ENCODE measurements around the gene RASSF3.
A peak's percentile ranks its signal among the peaks of the same experiment; 100 is the strongest.

Gene RASSF3

DNA sequence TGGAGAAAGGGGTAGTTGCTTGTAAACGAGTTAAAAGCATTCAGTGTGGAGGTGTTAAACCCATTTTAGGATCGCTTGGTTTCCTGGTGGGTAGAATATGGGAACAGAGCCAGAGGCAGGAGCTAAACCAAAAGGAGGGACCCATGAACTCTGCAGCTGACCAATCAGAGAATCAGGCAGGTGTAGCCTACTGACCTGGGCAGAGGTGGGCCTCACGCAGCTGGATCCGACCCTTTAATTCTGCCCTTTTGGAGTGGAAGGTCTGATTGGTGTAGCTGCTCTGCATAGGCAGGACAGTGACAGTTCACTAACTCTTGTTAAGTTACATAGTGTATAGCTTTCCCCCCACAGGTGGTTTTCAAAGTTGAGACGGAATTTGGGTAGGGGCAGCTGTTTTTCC is 85.3 kb downstream of the RASSF3 start:
- no peak for DNase-seq

DNA sequence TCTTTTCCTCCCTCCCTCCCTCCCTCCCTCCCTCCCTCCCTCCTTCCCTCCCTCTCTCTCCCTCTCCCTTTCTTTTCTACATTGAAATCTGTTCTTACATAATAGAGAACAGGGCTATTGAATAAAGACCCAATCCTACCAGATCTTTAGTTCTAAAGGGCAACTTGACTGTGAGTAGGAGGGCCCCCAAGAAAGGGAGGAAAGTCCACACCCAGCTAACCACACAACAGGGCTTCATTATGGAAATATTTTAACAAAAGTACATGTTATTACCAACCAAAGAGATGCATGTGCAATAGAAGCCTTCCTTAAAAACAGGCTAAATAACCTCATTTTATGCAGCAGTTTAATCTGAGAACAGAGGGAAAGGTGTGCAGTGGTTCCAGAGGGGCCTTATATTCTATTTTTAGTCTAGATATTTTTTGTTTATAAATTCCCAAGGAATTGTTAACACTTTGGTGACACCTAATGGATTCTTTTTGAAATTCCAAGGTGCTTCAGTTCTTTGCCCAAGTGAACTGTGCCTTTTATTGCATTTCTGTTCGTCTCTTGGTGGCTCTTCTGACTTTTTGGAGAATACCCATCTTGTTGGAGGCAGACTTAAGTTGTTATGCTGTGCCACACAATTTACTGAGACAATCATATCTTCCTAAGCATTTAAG is 85.9 kb downstream of the RASSF3 start:
- DNase-seq, result no peak

DNA sequence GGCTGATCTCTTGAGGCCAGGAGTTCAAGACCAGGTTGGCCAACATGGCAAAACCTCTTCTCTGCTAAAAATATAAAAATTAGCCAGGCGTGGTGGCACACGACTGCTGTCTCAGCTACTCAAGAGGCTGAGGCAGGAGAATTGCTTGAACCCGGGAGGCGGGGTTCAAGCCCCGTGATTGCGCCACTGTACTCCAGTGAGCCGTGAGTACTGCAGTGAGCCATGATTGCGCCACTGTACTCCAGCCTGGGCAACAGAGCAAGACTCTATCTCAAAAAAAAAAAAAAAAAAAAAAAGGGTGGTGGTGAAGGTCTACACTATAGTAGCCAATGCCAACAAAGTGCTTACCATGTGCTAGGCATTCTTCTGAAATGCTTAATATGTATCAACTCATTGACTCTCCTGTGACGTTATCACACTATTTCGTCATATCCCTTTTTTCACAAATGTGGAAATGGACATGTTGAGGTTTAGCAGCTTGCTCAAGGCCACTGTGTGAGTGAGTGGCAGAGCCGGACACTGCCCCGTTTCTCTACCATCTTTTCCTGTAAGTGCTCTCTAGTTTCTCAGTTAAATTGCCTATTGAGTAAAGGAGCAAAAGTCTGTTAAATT is 89.3 kb downstream of the RASSF3 start:
- no peak for DNase-seq

DNA sequence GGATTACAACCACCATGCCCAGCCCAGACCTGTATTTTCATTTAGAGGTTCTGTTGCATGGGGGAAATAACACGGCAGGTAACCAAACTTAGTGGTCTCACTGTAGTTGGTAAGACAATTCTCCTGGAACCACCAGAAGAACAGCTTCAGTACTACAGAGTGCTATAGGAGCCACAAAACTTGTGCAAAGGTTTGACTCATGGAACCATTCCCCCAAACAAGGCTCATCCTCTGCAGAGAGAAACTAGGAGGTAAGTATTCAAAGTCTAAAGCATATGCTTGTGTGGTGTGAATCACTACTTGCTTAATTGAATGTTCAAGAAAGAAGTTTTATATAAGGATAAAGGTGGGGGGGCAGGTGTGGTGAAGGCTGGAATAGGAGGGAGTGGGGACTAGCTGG is 90.2 kb downstream of the RASSF3 start:
- DNase-seq, result no peak

DNA sequence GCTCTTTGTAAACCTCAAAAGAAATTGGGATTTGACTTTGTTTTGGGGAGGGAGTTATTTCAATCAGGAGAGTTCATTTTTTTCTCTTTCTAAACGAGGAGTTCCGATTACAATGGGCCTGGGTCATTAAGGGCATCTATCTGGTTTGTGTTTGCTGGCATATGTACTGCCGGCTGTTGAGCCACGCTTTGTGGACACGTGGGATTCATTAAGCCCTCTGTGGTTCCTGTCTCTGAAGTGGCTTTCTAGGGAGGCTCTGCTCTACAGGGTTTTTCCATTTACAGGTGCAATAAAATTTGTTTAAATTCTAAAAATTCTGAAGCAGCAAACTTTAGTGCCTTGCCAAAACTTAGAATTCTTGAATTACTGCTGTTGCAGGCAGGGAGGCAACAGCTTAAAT is 91.0 kb downstream of the RASSF3 start:
- no peak for DNase-seq

DNA sequence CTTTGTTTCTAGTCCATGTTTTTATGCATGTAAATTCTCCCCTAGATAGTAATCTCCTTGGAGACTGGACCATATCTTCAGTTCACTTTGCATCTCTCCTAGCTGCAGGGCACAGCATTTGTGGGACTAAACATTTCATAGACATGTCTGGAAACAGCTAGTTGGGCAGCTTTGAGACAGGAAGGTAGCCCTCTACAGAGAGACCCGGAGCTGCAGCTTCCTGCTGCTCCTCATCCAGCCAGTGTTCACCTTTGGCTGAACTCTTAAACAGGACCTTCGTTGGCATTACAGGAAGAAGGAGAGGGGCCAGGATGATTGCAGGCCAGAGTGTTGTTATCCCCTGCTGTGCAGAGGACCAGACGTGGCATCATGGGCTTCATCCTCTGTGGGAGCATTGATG is 96.0 kb downstream of the RASSF3 start:
- no peak for DNase-seq

DNA sequence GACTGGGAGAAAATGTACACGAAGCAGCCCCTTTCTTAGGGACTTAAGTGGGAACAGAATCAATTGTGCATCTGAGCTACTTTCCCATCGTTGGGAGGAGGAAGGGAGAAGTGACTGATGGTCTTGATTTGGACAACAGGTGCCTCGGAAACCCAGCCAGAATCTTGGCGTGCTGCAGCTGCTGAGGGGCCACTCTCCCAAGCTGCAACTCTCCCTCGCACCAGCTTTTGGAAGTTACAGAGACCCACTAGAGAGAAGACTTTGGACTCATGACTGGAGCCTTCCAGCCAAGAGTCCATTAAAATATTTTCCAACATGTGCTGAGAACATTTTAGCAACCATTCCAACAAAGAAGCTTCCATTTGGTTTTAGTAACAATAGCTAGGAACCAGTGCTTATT is 96.6 kb downstream of the RASSF3 start:
- no peak for DNase-seq

DNA sequence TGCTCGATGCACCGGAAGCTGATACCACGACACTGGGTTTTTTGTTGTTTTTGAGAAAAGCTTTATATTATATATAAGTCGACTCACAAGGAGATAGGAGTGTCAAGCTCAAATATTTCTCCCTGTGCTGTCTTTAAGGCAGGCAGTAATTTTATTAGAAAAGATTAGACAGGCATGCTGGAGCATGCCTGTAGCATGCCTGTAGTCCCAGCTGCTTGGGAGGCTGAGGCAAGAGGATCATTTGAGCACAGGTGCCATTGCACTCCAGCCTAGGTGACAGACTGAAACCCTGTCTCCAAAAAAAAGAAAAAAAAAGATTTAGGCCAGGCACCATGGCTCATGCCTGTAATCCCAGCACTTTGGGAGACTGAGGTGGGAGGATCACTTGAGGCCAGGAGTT is 97.1 kb downstream of the RASSF3 start:
- no peak for DNase-seq

DNA sequence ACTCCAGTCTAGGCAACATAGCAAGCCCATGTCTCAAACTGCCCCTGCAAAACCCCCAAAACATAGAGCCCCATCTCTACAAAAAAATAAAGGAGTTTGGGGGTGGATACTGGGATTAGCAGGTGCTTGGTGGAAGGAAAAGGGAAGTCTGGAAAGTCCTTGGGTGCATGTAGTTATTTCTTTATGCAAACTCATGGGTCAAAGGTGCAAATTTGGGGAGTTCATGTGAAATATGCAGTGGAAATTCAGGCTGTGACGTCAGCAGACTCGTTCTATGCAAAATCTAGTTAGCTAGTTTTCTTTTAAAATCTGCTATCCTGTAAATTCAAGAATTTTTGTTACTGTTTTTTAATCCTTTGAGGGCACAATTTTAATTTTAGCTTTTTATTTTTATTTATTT is 97.6 kb downstream of the RASSF3 start:
- DNase-seq, result no peak

DNA sequence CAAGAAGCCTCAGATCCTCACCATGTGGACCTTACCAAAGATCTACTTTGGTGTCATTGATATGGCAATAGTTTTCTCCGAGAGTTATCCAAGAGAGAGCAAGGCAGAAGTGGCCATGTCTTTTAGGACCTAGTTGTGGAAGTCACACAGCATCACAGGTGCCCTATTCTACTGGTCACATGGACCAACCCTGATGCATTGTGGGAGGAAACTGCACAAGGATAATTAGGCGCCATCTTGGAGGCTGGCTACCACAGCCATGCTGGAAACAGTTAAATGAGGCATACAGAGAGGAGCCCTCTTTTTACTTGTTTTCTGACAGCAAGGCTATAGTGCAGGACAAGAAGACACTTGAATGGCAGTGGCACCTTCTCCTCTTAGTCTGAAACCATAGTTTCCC is 99.1 kb downstream of the RASSF3 start:
- DNase-seq, result no peak

DNA sequence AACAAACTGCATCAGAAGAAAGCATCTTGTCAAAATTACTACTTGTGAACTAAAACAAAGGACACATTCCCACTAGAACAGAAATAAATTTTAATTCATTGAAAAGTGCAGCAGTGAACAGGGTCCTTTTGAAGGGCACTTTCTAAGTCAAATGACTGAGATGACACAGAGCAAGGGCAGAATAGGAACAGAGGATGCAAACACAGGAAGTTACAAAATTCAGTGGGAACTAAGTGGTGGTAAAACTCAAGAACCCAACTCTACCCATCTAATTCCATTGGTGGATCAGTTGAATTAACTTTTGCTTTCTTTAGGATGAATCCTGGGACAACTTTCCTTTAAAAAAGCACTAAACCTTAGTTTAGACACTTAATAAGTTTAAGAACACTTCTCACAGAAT is 103.1 kb downstream of the RASSF3 start:
- no peak for DNase-seq

DNA sequence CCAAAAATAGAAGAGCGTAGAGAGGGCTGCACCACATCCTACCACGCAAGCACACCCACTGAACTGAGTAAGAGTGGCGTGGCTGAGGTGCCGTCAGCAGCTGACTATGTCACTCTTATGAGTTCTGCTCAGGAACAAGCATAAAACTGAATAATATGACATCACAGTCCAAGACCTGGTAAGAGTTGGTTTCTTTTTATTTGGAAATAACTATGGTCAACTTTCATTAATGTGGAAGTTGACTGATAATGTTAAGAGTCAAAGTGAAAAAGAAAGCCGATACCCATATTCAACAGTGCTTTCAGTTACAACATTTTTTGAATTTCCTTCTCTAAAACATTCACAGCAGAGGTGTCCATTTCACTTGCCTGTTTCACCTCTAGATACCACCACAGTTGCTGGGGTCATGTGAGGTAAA is 104.3 kb downstream of the RASSF3 start:
- no peak for DNase-seq

DNA sequence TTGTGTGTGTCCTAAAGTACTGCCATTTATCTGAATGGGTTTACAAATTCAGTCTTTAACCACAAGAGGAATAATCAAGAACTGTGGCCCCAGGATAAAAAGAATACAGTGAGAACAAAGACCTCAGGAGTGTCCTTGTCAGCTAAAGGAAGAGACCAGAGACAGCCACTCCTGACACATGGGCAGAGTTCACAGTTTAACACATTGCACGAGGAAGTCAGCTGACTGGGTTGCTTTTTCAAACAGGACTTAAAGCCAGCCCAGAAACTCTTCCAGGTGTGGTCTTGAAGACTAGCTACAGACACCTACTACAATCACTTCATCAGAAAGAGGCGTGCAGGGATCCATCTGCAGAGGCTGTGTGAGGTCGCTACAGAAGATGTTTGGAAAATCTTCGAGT is 106.1 kb downstream of the RASSF3 start:
- DNase-seq, result no peak

DNA sequence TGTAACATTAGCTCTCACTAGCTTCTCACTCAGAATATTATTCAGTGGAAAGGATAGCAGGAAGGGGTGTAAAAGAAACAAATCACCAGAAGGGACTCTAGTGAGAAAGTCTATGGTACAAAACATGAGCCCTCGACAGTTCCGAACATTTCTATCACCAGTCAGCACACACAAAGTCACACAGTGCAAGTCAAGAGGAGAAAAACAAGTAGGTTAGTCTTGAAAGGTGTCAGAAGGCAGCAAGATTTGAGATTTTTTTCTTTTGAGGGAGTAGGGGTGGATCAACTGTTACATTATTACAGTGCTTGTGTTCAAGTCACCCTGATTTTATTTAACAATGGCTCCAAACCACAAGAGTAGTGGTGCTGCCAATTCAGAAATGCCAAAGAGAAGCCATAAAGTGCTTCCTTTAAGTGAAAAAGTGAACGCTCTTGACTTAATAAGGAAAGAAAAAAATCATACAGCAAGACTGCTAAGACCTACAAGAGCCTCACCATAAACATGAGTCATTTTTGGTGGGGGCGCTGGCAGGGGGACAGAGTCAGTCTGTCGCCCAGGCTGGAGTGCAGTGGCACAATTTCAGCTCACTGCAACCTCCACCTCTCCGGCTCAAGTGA is 106.7 kb downstream of the RASSF3 start:
- DNase-seq, result no peak

DNA sequence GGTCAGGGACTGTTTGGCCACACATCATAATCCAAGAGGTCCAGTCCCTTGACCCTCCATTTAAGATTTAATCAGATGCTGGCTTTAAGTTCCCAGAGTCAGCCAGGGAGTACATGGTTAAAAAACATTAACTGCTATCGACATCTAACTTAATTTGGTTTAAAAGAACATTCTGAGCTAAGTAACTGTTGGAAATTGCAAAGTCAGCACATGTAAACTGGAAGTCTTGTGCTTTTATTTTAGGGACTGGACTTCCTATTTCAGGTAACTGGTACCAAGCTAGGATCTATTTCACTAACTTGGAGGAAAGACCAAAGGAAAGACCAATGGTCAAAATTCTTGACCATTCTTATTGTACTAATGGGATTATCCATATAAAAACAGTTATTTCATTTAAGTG is 108.4 kb downstream of the RASSF3 start:
- no peak for DNase-seq

DNA sequence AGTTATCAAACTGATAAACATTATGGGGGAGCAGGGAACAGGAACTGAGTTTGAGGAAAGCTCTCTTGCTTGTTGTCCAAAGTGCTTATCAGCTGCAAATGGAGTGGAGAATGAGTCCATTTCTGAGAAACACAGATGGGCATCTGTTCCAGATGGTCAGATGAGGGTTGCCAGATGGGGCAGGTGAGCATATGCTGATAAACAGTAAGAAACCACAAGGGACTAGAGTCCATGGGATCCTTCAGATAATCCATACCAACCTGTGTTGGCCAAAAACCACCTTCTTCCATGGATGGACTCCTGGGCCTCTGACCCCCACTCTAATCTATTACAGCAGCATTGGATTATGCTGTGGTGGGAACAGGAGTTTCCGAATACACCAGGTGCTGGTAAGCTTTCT is 110.6 kb downstream of the RASSF3 start:
- DNase-seq, result no peak

DNA sequence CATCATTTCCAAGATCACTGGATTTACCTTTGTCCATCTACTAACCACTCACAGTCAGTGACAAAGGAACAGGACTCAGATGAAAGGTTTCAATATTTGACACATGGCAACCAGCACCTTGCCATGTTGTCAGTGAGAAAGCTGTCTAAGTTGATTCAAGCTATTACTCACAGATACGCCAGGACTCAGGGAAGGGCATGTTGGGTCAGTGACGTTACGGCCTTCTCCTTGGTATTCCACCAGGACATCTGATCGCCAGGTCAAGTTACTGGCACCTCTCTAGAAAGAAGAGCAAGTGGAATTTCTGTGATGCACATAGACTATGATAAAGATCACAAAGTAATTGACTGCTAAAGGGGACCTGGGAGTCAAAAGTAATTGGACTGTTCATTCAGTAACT is 112.5 kb downstream of the RASSF3 start:
- no peak for DNase-seq

DNA sequence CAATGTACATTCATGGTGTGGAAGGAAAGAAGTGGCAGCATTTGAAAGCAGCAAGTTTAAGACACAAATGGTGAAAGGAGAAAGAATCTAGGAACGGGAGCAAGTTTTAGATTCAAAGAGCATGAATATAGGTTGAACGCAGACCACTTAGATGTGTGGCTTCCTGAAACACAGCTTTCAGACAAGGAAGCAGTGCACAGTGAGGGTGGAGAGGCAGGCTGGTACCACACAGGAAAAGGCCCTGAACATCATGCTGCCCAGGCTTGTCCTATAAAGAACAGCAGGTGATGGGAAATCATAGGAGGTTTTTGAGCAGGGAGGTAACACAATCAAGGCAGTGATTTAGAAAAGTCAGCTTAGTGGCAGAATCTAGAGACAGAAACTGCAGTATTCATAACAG is 113.3 kb downstream of the RASSF3 start:
- no peak for DNase-seq

DNA sequence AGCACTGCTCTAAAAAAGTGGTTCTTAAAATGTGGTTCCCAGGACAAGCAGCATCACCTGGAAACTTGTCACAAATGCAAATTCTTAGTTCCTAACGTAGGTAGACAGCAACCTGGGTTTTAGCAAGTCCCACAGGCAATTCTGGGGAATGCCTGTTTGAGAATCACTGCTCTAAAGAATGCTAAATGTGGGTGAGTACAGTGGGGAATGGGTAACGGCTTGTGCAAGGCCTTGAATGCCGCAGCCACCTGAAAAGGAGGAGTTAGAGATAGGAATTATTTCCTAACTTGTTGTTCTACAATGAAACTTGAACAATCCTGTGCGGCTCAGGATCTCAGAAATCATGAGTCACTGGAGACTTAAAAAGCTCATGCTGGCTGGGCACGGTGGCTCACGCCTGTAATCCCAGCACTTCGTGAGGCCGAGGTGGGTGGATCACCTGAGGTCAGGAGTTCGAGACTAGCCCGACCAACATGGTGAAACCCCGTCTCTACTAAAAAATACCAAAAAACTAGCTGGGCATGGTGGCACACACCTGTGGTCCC is 114.0 kb downstream of the RASSF3 start:
- no peak for DNase-seq

DNA sequence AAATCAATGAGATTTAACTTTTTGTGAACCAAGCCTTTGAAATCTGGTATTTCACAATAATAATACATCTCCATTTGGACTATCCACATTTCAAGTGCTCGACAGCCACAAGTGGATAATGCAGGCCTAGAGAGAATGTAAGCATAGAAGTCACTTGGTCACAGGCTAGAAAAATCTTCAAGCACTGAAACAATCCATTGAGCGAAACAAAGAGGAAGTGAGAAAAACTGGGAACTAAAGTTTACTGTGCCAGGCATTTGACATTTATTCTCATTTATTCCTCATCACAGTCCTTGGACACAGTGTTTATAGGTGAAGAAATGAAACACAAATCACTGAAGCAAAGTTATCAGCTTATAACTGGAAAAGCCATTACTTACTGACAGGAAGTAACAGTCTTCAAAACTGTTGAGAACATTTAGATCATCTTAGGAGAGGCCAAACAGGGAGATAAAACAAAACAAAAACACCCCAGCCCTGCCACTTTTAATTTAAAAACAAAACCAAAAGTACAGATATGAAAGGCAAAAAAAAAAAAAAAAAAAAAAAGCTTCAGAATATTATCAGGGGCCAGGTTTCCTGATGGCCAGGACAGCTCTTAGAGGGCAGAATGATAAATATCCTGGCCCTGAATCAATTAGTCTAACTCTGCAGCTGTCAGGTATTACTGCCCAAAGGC is 119.8 kb downstream of the RASSF3 start:
- DNase-seq, result peak; percentile 25

DNA sequence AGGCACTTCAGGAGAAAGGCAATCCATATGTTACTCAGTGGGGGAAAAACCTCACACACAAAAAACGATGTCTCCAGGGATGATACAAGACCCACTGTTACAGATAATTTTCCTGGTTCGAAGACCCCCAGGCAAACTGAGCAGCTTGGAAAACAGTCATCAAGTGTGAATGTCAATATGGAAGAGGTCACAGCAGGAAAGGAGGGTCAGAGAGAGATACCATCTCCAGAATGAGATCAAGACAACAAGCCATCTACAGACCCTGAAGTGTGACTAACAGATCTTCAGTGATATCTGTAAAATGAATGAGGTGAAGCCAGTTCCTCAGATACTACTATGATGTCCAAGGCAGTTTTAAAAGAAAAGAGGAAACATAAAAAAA is 120.3 kb downstream of the RASSF3 start:
- DNase-seq, result no peak

DNA sequence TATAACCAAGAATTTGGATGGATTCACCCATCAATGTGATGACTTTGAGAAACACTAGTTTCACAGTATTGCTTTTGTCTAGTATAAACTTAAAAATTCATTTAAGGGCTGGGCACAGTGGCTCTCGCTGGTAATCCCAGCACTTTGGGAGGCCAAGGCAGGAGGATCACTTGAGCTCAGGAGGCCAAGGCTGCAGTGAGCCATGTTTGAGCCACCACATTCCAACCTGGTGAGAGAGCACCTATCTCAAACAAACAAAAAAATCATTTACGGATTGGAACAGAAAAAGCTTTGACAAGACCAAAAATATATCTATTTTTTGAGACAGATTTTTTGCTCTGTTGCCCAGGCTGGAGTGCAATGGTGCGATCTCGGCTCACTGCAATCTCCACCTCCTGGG is 121.4 kb downstream of the RASSF3 start:
- no peak for DNase-seq

DNA sequence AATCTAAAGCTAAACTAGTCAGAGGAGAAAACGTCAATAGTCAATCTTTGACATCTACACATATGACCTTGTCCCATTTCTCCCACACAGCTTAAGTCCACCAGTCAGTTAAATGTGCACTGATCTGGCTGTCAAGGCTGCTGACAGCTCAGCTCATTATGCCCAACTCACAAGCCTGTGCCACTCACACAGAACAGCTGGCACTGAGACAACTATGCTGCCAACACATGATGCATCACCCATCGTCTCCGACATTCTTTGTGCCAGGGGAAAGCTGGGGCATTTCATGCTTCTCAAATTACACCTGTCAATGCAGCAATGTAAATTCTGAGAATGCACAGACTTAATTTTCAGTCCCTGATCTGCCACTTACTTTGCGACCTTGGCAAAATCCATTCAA is 123.6 kb downstream of the RASSF3 start:
- peak; percentile 85 for DNase-seq

DNA sequence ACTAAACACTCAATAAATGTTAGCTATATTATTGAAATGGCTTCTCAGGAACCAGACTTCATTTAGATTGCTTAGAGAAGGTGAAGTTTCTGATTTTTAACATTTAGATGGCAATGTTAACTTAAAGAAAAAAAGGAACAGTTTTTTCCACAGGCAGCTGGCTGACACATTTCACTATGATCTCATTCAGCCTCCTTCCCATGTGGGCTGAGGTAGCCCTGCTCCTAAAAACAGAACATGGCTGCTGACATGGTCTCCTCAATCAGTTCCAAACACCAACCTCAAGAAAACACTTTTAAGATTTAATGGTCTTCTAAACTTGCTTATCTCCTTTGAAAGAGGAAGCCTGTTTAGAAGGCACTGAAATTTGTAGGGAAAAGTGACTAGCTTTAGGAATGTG is 125.1 kb downstream of the RASSF3 start:
- DNase-seq, result no peak

All from NCI-H1694 (cell line).